Kidney (tissue), 14 donors: Measurements from ENCODE around the gene MAEA. TPM values are rescaled to one million over a fixed set of nuclear protein-coding genes. Genes with fewer than 3 reads are reported as not detected.
A peak's percentile ranks its signal among the peaks of the same experiment; 100 is the strongest.

Source experiments
- DNase-seq, 5 donors: peaks; one replicate each; pipeline ENCODE4 v3.0.0-alpha.2; 2013 to 2020
- FAIRE-seq: peaks from 2 replicates; lab custom pipeline; 2012; peaks lifted over from hg19 to GRCh38; lab: Jason Lieb, UNC
- H3K27ac ChIP-seq, 2 donors: one replicate each; pipeline ENCODE4 v1.7.0; 2013; ENCODE audit warnings: low read depth in 2 of 2, low read length in 2 of 2, inconsistent platforms in 1 of 2
- H3K27me3 ChIP-seq: one replicate; pipeline ENCODE4 v1.7.1; 2013; ENCODE audit warnings: low read length, inconsistent platforms; ENCODE audit not compliant: control insufficient read depth, insufficient read depth
- H3K36me3 ChIP-seq, 3 donors: one replicate each; pipeline versions ENCODE4 v1.7.0 to v1.7.1; 2013; ENCODE audit warnings: low read length in 3 of 3, control low read depth in 1 of 3, inconsistent platforms in 1 of 3; ENCODE audit not compliant: insufficient read depth in 3 of 3, control insufficient read depth in 2 of 3
- H3K4me1 ChIP-seq, 3 donors: one replicate each; pipeline versions ENCODE4 v1.7.0 to v1.7.1; 2013; ENCODE audit warnings: low read length in 3 of 3, inconsistent platforms in 1 of 3, low read depth in 1 of 3; ENCODE audit not compliant: control insufficient read depth in 2 of 3, insufficient read depth in 2 of 3
- H3K4me3 ChIP-seq, 3 donors: one replicate each; pipeline versions ENCODE4 v1.7.0 to v1.8.1; 2013; ENCODE audit warnings: low read length in 3 of 3, control low read depth in 1 of 3, inconsistent platforms in 1 of 3
- H3K9ac ChIP-seq, 3 donors: one replicate each; pipeline versions ENCODE4 v1.7.0 to v1.7.1; 2013; ENCODE audit warnings: low read length in 3 of 3, control low read depth in 1 of 3, inconsistent platforms in 1 of 3
- H3K9me3 ChIP-seq, 3 donors: one replicate each; pipeline versions ENCODE4 v1.7.0 to v1.7.1; 2013; ENCODE audit warnings: low read length in 3 of 3, control low read depth in 1 of 3, inconsistent platforms in 1 of 3; ENCODE audit not compliant: control insufficient read depth in 2 of 3, insufficient read depth in 1 of 3
- intact Hi-C: fragments of 100-400 bp; cut with DNase I; formaldehyde crosslinking; loops from one replicate; pipeline ENCODE4 v1.11.1; 2022
- polyA plus RNA-seq: library from polyadenylated mRNA; stranded (reverse); fragments of 350-450 nt; fragmentation: Illumina TruSeq; extraction: RNeasy Lipid Tissue Mini Kit (QIAGEN cat#74804); gene quantifications from one replicate; pipeline ENCODE4 v1.2.3, GENCODE V29; 2014; ENCODE audit warnings: low read depth, low replicate concordance; ENCODE audit not compliant: insufficient read depth
- total RNA-seq: library from RNA; stranded (reverse); fragmentation: NEBNext Ultra II Directional; extraction: Animal tissue kit (Norgen Biotek cat#: 25700); gene quantifications from one replicate; pipeline ENCODE4 v1.2.1, GENCODE V29; 2021
- TF ChIP-seq, protein P1 (sequence below): IDR thresholded peaks from 3 replicates; pipeline ENCODE4 v1.5.1; 2012; ENCODE audit warnings: mild to moderate bottlenecking, moderate library complexity, borderline replicate concordance; ENCODE audit not compliant: insufficient read depth; ENCODE audit errors: extremely low read depth
- donor health status: control.
- donor health status: control.
- donor health status: control.
- donor health status: control.
- donor health status: control.
- donor health status: DM: yes; HTN: yes; CAD: no.
- donor health status: Normal renal cell carcinoma (clear cell type).

MAEA gene
- total and polyA plus RNA-seq, 2 donors from 2014 or later = 65.0 to 75.2 TPM

GRCh38 chr4:1337951-1338751 lies 48.5 kb downstream of the MAEA start:
- TF ChIP-seq, protein P1, sequence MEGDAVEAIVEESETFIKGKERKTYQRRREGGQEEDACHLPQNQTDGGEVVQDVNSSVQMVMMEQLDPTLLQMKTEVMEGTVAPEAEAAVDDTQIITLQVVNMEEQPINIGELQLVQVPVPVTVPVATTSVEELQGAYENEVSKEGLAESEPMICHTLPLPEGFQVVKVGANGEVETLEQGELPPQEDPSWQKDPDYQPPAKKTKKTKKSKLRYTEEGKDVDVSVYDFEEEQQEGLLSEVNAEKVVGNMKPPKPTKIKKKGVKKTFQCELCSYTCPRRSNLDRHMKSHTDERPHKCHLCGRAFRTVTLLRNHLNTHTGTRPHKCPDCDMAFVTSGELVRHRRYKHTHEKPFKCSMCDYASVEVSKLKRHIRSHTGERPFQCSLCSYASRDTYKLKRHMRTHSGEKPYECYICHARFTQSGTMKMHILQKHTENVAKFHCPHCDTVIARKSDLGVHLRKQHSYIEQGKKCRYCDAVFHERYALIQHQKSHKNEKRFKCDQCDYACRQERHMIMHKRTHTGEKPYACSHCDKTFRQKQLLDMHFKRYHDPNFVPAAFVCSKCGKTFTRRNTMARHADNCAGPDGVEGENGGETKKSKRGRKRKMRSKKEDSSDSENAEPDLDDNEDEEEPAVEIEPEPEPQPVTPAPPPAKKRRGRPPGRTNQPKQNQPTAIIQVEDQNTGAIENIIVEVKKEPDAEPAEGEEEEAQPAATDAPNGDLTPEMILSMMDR = no peak
- no peaks in the 10 kb centered on the region for H3K27me3 ChIP-seq
- no peak for FAIRE-seq
- no peak overlapping the region for H3K4me3 ChIP-seq
- H3K36me3 ChIP-seq = peaks cover 7 to 49% (median 36%) of the 10 kb centered on the region in 3 donors
- H3K27ac ChIP-seq = no peak overlapping the region
- no peaks in the 10 kb centered on the region for H3K4me1 ChIP-seq
- DNase-seq = peak in 2 of 5 donors; percentile 30 to 74
- intact Hi-C loops = no loop called here
- no peaks in the 10 kb centered on the region for H3K9me3 ChIP-seq
- H3K9ac ChIP-seq = no peak overlapping the region

DNA sequence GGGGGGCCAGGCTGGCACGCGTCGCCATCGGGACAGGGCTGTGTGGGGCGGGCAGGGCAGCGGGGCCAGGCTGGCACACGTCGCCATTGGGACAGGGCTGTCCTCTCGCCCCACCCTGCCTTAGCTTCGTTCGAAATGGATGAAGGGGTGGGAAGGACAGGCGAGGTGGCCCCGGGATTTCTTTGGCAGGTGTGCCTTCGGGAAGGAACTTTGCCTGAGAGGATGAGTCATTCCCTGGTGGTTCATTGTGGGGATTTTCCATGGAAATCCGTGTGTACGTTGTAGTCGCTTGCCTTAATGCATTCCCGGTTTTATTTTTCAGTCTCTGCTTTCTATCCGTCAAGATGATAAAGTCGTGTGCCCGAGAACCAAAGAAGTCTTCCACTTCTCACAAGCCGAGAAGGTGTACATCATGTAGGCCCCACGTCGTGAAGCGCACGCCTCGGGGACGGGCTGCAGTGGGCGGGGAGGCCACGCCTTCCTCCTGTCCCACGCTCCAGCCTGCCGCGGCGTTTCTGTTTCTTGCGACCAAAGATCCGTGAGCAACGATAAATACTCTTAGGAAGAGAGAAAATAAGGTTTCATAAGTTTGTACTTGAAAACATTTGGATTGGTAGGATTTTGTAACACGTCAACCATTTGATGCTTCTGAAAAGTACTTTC lies 49.2 kb downstream of the MAEA start:
- TF ChIP-seq, protein P1 = no peak
- Histone ChIP-seq H3K27me3 (no peaks in the 10 kb centered on the region), H3K9me3 (no peaks in the 10 kb centered on the region), H3K9ac (no peak overlapping the region), H3K4me1 (no peaks in the 10 kb centered on the region), H3K27ac (no peak overlapping the region), H3K4me3 (no peak overlapping the region), H3K36me3 (peaks cover 7 to 49% (median 36%) of the 10 kb centered on the region in 3 donors)
- FAIRE-seq (no peak), DNase-seq (peak in 2 of 5 donors; percentile 20 to 52)
- intact Hi-C loops = no loop called here

DNA sequence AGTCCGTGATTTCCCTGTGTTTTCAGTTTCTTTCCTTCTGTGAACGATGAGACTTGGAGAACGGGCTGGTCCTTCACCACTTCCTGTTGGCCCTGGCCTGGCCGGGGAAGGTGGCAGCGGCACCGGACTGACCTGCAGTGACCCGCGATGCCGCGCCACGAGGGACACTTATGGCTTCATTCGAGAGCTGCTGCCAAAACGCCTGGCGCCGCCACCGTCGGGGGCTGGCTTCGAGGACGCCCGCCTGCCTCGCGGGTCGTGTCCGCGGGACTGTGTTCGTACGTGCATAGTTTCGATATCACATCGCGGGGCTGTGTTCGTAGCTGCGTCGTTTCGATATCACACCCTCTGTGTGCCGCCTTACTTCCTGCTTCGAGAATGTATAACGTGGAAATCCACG lies 49.8 kb downstream of the MAEA start:
- no peaks in the 10 kb centered on the region for H3K4me1 ChIP-seq
- intact Hi-C loops = no loop called here
- TF ChIP-seq, protein P1 = no peak
- H3K9ac ChIP-seq = no peak overlapping the region
- no peak overlapping the region for H3K4me3 ChIP-seq
- no peaks in the 10 kb centered on the region for H3K9me3 ChIP-seq
- H3K27ac ChIP-seq = no peak overlapping the region
- no peaks in the 10 kb centered on the region for H3K27me3 ChIP-seq
- H3K36me3 ChIP-seq = peaks cover 7 to 46% (median 35%) of the 10 kb centered on the region in 3 donors
- peak in 2 of 5 donors; percentile 34 to 63 for DNase-seq
- no peak for FAIRE-seq
